ENCODE data around the gene TRAT1.

The TRAT1 gene

GRCh38 chr3:108883373-108883772 lies 60.8 kb downstream of the TRAT1 start:
- Histone ChIP-seq H3K9me3 (no peaks in the 10 kb centered on the region), H3K4me3 (no peak overlapping the region), H3K36me3 (replicated peaks) (no peaks in the 10 kb centered on the region), H3K27me3 (ENCODE audit: low read depth) (no peaks in the 10 kb centered on the region), H3K4me1 (no peaks in the 10 kb centered on the region)
- in situ Hi-C loops (cut with MboI; ENCODE audit: low sequenced_read_pairs): no loop called here
- no peak for DNase-seq (ENCODE audit: low spot score in 2 of 2)

DNA sequence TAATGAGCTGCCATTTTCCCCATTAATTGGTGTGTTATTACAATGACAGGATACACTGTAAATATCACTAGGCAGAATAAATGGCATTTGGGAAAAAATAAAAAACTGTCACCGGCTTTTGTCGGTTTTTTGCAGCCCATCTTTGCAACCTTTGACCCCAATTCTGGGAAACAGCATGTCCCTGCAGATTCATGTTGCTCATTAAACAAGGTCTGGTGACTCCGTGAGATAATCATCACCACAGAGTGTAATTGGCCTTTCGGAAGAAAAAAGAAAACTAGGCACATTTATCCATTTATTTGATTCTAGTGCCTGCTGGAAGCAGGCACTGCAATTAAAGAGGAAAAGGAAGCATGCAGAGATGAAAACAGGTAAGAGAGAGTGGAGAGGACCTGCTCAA lies 64.5 kb downstream of the TRAT1 start:
- no peak for DNase-seq (ENCODE audit: low spot score in 2 of 2)
- no peak overlapping the region for H3K4me3 ChIP-seq
- in situ Hi-C loops (cut with MboI; ENCODE audit: low sequenced_read_pairs): no loop called here
- H3K36me3 ChIP-seq (replicated peaks): no peaks in the 10 kb centered on the region
- H3K27me3 ChIP-seq (ENCODE audit: low read depth): no peaks in the 10 kb centered on the region
- H3K9me3 ChIP-seq: no peaks in the 10 kb centered on the region
- H3K4me1 ChIP-seq: no peaks in the 10 kb centered on the region

DNA sequence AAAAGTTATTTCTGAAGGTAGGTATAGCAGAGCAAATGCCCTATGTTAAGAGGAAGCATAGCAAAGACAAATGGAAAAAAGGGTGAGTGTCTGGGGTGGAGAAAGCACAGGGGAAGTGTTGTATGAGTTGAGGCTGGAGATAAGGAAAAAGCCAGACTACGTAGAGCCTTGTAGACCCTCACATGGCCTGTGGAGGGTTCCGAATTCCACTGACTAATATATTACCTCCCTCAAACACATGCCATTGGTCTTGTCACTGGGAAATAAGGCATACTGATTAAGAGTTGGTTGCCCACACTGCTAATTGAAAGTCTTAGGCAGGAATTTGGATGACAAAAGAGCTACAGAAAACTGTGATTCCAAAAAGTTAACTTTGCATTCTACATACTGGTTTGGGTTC lies 65.2 kb downstream of the TRAT1 start:
- Histone ChIP-seq H3K36me3 (replicated peaks) (no peaks in the 10 kb centered on the region), H3K4me1 (no peaks in the 10 kb centered on the region), H3K27me3 (ENCODE audit: low read depth) (no peaks in the 10 kb centered on the region), H3K9me3 (no peaks in the 10 kb centered on the region), H3K4me3 (no peak overlapping the region)
- DNase-seq (ENCODE audit: low spot score in 2 of 2): no peak
- in situ Hi-C loops (cut with MboI; ENCODE audit: low sequenced_read_pairs): no loop called here

DNA sequence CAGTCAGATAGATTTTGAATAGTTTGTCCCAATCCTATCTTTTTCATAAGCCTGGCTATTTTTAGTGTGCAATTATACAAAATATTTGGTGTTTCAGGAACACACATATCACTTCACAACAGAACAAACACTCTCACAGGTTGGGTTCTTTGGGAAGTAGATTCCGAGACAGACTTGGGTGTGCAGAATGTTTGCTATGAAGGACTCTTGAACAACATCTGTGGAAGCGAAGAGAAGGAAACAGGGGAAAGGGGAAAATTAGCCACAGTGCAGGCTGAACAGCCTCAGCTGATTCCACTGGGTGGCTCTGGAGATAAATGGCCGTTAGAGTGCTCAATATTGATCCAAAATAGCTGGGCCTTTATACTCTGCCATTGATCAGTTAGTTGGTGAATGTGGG lies 69.2 kb downstream of the TRAT1 start:
- H3K36me3 ChIP-seq (replicated peaks): no peaks in the 10 kb centered on the region
- no peaks in the 10 kb centered on the region for H3K9me3 ChIP-seq
- no peaks in the 10 kb centered on the region for H3K27me3 ChIP-seq (ENCODE audit: low read depth)
- no peak for DNase-seq (ENCODE audit: low spot score in 2 of 2)
- no peak overlapping the region for H3K4me3 ChIP-seq
- H3K4me1 ChIP-seq: no peaks in the 10 kb centered on the region
- in situ Hi-C loops (cut with MboI; ENCODE audit: low sequenced_read_pairs): no loop called here

GRCh38 chr3:108894981-108895380 lies 72.4 kb downstream of the TRAT1 start:
- in situ Hi-C loops (cut with MboI; ENCODE audit: low sequenced_read_pairs): no loop called here
- no peak overlapping the region for H3K4me3 ChIP-seq

DNA sequence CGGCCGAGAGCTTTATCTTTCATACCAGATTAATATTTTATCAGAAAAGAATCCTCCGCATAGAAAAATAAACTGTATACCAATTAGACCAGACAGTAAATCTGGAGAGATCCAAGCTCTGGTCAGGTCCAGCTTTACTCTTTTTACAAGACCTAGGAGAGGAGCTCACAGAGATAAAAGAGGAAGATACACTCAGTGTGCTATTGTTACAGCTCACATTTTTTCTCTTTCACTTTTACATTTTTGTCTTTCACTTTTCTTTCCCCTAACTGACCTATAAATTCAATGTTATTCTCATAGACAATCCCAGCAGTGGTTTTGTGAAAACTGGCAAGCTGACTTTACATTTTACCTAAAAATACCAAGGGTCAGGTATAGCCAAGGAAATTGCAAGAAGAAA lies 75.3 kb downstream of the TRAT1 start:
- no peak for DNase-seq (ENCODE audit: low spot score in 2 of 2)
- in situ Hi-C loops (cut with MboI; ENCODE audit: low sequenced_read_pairs): no loop called here
- H3K27me3 ChIP-seq (ENCODE audit: low read depth): no peaks in the 10 kb centered on the region

More at GRCh38 chr3:108894981-108895380, 72.4 kb downstream of the TRAT1 start:
- H3K9me3 ChIP-seq: no peaks in the 10 kb centered on the region
- no peaks in the 10 kb centered on the region for H3K4me1 ChIP-seq
- no peaks in the 10 kb centered on the region for H3K36me3 ChIP-seq (replicated peaks)
- DNase-seq (ENCODE audit: low spot score in 2 of 2): no peak
- H3K27me3 ChIP-seq (ENCODE audit: low read depth): no peaks in the 10 kb centered on the region

DNA sequence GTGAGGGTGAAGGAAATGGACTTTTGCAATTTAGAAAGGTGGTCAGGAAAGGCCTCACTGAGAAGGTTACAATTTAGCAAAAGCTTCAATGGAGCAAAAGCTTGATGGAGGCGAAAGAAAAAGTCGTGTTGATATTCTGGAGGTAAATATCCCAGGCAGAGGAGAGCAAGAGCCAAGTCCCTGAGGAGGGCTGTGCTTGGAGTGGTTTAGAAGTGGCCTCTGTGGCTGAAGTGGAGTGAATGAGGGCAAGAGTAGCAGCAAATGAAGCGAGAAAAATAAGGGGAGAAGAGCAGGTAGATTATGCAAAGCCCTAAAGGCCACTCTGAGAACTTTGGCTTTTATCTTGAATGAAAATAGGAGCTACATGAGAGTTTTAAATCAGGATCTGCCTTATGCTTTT lies 76.9 kb downstream of the TRAT1 start:
- Histone ChIP-seq H3K4me1 (no peaks in the 10 kb centered on the region), H3K27me3 (ENCODE audit: low read depth) (no peaks in the 10 kb centered on the region), H3K36me3 (replicated peaks) (no peaks in the 10 kb centered on the region), H3K9me3 (no peaks in the 10 kb centered on the region), H3K4me3 (no peak overlapping the region)
- in situ Hi-C loops (cut with MboI; ENCODE audit: low sequenced_read_pairs): no loop called here
- no peak for DNase-seq (ENCODE audit: low spot score in 2 of 2)

More for the DNA sequence above, 75.3 kb downstream of the TRAT1 start:
- Histone ChIP-seq H3K4me3 (no peak overlapping the region), H3K9me3 (no peaks in the 10 kb centered on the region), H3K36me3 (replicated peaks) (no peaks in the 10 kb centered on the region), H3K4me1 (no peaks in the 10 kb centered on the region)
